GM19238 (cell line): ENCODE data around the gene ADAM15.

Experiments used
- DNase-seq: peaks from one replicate; pipeline ENCODE4 v3.0.0; 2011; ENCODE audit warnings: low spot score; ENCODE audit not compliant: insufficient read length

ADAM15 gene

GRCh38 chr1:155012026-155012546, 39.0 kb upstream of the ADAM15 start:
- DNase-seq: no peak

DNA sequence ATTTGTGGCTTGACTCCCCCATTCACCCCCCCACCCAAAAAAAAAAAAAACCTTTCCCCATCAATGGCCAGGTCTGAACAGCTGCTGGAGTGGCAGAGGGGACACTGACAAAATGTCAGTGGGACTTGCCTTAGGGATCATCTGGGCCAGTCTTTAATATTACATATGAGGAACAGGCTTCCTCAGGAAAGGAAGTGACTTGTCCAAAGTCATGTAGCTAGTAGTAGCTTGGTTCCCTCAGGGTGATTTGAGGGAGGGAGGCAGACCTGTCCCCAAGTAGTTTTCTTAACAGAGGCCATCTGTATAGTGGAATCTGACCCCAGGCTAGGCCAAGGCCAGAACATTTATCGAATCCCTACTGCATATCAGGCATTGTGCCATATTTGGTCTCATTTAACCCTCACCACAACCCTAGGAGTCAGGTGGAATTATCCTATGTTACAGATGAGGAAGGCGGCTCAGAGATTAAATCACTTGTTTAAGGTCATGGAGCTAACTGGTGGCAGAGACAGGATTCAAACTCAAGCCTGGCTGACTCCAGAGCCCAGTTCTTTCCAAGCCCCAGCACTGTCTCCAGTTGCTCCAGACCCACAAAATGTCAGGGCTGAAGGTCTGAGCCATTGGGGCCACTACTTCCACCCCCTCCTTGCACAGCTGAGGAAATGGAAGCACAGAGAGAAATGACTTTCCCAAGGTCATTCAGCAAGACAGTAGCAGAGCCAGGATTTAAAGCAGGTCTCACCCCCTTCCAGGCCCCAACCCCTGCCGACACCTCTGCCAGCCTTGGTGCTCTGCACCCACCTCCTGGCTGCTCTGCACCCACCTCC, 38.1 kb upstream of the ADAM15 start:
- no peak for DNase-seq

- DNase-seq: no peak
Measured at GRCh38 chr1:155013632-155014031, 37.5 kb upstream of the ADAM15 start.

DNA sequence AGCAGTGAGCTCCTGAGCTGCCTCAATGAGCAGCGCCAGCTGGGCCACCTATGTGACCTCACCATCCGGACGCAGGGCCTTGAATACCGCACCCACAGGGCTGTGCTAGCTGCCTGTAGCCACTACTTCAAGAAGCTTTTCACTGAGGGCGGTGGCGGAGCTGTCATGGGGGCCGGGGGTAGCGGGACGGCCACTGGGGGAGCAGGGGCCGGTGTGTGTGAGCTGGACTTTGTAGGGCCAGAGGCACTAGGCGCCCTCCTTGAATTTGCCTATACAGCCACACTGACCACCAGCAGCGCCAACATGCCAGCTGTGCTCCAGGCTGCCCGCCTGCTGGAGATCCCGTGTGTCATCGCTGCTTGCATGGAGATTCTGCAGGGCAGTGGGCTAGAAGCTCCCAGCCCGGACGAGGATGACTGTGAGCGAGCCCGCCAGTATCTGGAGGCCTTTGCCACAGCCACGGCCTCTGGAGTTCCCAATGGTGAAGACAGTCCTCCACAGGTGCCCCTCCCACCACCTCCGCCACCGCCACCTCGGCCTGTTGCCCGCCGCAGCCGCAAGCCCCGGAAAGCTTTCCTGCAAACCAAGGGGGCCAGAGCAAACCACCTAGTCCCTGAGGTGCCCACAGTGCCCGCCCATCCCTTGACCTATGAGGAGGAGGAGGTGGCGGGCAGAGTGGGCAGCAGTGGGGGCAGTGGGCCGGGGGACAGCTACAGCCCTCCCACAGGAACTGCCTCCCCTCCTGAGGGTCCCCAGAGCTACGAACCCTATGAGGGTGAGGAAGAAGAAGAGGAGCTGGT, 36.2 kb upstream of the ADAM15 start:
- no peak for DNase-seq

DNA sequence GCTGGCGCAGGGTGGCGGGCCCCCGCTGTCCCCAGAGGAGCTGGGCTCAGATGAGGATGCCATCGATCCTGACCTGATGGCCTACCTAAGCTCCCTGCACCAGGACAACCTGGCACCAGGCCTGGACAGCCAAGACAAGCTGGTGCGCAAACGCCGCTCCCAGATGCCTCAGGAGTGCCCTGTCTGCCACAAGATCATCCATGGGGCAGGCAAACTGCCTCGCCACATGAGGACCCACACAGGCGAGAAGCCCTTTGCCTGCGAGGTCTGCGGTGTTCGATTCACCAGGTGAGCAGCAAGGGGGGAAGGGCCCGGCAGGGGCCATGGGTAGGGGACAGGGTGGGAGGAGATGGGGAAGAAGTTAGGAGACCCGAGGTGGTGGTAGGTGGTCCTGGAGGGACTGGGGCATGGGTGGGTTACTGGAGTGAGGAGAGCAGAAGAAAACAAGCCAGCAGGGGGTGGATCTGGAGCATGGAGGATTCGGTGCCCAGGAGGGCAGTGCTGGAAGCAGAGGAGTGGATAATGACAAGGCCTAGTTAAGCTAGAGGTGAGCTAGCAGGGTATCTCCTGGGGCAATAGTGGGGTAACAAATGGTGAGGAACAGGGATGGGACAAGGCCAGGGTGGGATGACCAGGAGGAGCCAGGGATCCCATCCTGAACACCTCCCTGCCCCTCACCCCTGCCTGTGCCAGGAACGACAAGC, 35.4 kb upstream of the ADAM15 start:
- DNase-seq: no peak

GRCh38 chr1:155016231-155016831, 34.8 kb upstream of the ADAM15 start:
- no peak for DNase-seq

GRCh38 chr1:155017041-155017945, 33.8 kb upstream of the ADAM15 start:
- peak; percentile 87 for DNase-seq

DNA sequence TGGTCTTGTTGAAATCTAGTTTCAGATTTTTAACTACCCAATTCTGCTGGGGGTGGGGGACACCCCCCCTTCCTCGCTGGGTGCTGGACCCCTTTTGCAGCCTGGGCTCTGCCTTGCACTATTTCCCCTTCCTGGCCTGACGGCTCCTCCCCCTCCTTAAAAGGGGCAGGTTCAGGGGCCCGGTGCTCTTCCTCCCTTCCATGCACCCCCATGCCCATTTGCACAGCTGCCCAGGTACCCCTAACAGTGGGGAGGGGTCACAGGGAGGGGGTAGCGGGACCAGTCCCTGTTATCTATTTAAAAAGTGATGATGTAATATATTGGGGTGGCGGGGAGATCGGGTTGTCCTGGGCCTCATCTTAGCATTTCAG, 33.2 kb upstream of the ADAM15 start:
- DNase-seq: peak; percentile 64

GRCh38 chr1:155018617-155019348, 32.3 kb upstream of the ADAM15 start:
- no peak for DNase-seq

DNA sequence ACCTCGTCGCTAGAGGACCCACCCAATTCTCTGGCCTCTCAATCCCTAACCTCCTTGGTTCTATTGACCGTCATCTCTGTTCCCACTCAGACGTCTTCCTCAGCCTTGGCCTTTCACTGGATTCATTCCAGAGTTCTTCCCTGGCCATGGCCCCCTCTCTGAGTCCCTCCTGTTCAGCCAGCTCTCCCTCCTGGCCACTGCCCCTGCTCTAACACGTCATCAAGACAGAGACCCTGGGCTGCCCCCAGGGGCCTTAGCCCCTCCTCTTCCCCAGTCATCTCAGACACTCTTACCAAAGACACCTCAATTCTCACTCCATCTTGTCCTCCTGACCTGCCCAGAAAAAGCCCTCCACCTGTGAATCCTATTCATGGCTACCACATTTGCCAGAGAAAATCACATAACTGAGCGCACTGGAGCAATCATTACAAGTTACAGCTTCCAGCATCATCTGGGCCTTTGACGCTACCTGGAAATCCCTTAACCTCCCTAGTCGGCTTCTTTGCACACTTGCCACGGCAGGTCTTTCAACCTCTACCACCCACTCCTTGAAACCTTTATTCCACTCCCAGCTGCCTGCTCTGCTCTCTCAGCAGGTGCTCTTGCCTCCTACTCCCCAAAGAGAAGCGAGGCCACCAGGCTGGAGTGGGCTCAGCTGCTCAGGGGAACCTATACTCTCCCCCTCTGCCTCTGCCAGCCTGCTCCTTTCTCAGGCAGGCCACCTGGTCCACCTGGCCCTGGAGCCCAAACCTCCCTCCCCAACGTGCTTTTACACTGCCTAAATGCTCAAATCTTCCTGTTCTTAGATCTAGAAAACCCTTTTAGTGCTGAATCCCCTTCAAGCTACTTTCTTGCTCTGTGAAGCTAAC, 31.5 kb upstream of the ADAM15 start:
- DNase-seq: no peak

GRCh38 chr1:155022136-155022926, 28.8 kb upstream of the ADAM15 start:
- no peak for DNase-seq

DNA sequence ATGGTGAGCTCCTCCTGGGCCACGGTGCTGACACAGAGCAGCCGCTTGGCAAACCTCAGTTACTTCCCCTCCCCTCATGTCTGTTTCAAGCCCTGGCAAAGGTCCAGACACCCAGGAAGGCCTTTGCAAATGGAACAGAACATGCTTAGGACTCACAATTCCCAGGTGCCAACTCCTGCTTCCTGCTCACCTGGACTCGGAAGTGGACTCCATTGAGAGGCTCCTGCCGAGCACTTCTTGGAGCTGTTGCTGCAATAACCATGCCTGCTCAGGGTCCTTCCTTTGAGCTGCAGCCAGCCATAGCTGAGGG, 28.2 kb upstream of the ADAM15 start:
- DNase-seq: no peak

DNA sequence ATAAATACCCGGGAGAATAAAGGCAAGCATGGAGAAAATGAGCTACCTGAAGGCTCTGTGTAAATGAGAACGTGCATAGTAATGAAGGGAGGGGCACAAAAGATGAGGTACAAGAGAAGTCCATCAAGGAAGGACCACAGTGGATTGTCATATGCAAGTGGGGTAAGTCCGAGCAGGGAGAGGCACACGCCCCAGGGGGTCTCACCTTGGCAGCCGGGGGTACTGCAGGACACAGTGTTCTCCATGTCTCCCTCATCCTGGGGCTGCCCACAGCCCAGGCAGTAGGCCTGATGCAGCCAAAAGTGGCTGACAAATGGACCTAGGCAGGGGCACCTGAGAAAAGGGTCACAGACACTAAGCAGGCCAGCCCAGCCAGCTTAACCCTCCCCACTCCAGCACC, 27.5 kb upstream of the ADAM15 start:
- DNase-seq: no peak

DNA sequence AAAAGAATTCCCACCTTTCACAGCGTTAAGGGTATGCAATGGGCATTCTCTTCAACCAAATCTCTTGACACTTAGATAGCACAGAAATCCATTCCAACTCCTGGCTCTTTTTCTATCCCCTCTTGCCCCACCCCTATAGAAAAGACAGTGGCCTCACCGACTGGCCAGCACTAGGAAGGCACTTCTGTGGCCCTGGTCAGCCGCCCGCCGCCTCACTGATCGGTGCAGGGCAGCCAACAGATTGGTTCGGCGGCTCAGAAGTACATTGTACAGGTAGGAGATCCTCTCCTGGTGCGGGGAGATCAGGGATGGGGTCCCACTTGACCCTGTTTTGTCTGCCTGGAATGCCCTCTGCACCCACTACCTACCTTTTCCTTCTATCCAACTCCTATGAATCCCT, 26.8 kb upstream of the ADAM15 start:
- no peak for DNase-seq

GRCh38 chr1:155026154-155026553, 25.0 kb upstream of the ADAM15 start:
- no peak for DNase-seq

DNA sequence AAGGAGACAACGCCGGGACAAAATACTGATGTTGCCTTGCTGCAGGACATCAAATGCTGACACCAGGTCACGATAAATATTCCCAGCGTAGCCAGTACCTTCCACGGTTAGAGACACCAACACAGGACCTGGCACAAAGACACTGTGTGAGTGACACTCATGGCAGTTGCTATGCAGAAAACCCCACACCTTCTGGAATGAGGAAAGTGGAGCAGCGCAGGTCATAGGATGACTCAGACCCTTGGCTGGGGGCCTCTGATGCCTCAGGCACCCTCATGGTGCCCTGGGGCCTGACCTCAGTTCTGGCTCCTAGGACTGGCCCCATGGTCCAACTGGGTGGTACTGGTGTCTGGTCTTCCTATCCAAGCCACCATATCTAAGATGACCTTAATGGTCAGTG, 24.5 kb upstream of the ADAM15 start:
- DNase-seq: no peak

DNA sequence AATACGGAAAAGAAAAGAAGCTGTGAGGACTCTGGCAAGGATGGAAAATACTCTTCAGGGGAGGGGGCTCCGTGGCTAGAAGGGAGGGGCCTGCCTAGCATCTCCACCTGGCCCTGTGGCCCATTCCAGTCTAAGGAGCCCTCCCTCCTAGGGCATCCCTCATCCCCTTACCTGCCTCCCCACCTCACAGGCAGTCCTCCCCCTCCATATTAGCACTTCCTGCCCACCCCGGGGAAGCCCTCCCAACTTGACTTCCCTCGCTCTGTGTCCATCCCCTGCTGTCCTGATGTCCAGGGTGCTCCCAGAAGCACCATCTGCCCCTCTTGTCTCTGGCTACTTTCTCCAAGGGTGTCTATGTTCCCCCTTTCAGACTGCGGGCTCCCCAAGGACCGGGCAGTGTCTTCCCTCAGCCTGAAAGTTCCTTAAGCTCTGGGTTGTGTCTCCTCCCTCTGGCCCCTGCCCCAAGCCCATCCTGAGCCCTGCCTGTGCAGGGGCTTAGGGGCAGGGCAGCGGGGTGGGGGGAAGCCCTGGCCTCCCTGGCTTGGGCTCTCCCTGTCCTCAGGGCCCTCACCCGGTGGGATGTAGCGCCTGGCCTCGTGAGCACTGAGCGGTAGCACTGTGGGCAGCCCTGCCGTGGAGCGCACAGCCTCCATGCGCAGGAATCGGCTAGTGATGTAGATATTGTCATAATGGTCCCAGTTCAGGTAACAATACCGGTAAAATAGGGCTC, 21.4 kb upstream of the ADAM15 start:
- DNase-seq: no peak
